NT2/D1 (cell line): Measurements from ENCODE around the gene LIMD2.

Source experiments
- SUZ12 ChIP-seq: IDR thresholded peaks from 2 replicates; pipeline ENCODE4 v1.6.1; 2011; ENCODE audit not compliant: insufficient read length, insufficient read depth; ENCODE audit errors: extremely low read depth
- YY1 ChIP-seq: IDR thresholded peaks from 2 replicates; pipeline ENCODE4 v1.6.1; 2011; ENCODE audit not compliant: insufficient read length, insufficient read depth
- ZNF274 ChIP-seq: IDR thresholded peaks from 2 replicates; pipeline ENCODE4 v1.6.1; 2011; ENCODE audit warnings: mild to moderate bottlenecking, low read depth, low read length

GRCh38 chr17:63647936-63648335 lies 52.0 kb downstream of the LIMD2 start:
- TF ChIP-seq YY1 (no peak), SUZ12 (no peak), ZNF274 (no peak)
